Activated T-helper 1 cell treated with anti-CD3 and anti-CD28 coated beads, Interleukin-12 subunit alpha, Interleukin-12 subunit beta, Interleukin-2, Interleukin-4 antibody, amounts not matched to agents 30 ng/mL and 10 ng/mL and 1 ng/mL, durations not matched to agents 14 hours and 24 hours and 36 hours (primary cell): ENCODE measurements around the gene ARHGAP6. TPM values are rescaled to one million over a fixed set of nuclear protein-coding genes. Genes with fewer than 3 reads are reported as not detected.

Source experiments
- DNase-seq: peaks from one replicate; pipeline ENCODE4 v3.0.0; 2021; ENCODE audit warnings: low spot score
- H3K27ac Mint-ChIP-seq: one replicate; pipeline ENCODE4 v1.8.0; 2021; ENCODE audit warnings: mild to moderate bottlenecking, mixed read lengths
- H3K27me3 Mint-ChIP-seq: one replicate; pipeline ENCODE4 v1.8.0; 2022; ENCODE audit warnings: mild to moderate bottlenecking, moderate library complexity, mixed read lengths; ENCODE audit not compliant: insufficient read depth
- H3K36me3 Mint-ChIP-seq: one replicate; pipeline ENCODE4 v1.8.0; 2021; ENCODE audit warnings: low read depth, mixed read lengths
- H3K4me1 Mint-ChIP-seq: one replicate; pipeline ENCODE4 v1.8.0; 2021; ENCODE audit warnings: low read depth, mixed read lengths
- H3K4me3 Mint-ChIP-seq: one replicate; pipeline ENCODE4 v1.8.0; 2021; ENCODE audit warnings: mild to moderate bottlenecking, moderate library complexity, mixed read lengths
- H3K9me3 Mint-ChIP-seq: one replicate; pipeline ENCODE4 v1.8.0; 2021; ENCODE audit warnings: mixed read lengths
- intact Hi-C: fragments of 100-400 bp; cut with micrococcal nuclease; formaldehyde crosslinking; loops from one replicate; pipeline ENCODE4 v1.15.1; 2024
- total RNA-seq: library from RNA; stranded (reverse); gene quantifications from 2 replicates; pipeline ENCODE4 v1.2.3, GENCODE V29; 2022

Gene ARHGAP6
- total RNA-seq, 1 donor from 2014 or later, result not detected

- H3K27me3 Mint-ChIP-seq, result no peaks in the 10 kb centered on the region
- no peak overlapping the region for H3K27ac Mint-ChIP-seq
- H3K4me1 Mint-ChIP-seq, result no peaks in the 10 kb centered on the region
- no peaks in the 10 kb centered on the region for H3K36me3 Mint-ChIP-seq
- intact Hi-C loops, result no loop called here
- no peaks in the 10 kb centered on the region for H3K9me3 Mint-ChIP-seq
- H3K4me3 Mint-ChIP-seq, result no peak overlapping the region
- no peak for DNase-seq
Observed at GRCh38 chrX:11349020-11349419, 316.7 kb downstream of the ARHGAP6 start.

GRCh38 chrX:11347300-11347699 is 318.4 kb downstream of the ARHGAP6 start:
- no peak for DNase-seq
- Mint-ChIP-seq H3K36me3 (no peaks in the 10 kb centered on the region), H3K27ac (no peak overlapping the region), H3K4me1 (no peaks in the 10 kb centered on the region), H3K27me3 (no peaks in the 10 kb centered on the region), H3K4me3 (no peak overlapping the region), H3K9me3 (no peaks in the 10 kb centered on the region)
- intact Hi-C loops, result no loop called here

GRCh38 chrX:11346121-11346682 is 319.5 kb downstream of the ARHGAP6 start:
- Mint-ChIP-seq H3K9me3 (no peaks in the 10 kb centered on the region), H3K27me3 (no peaks in the 10 kb centered on the region), H3K4me1 (no peaks in the 10 kb centered on the region), H3K36me3 (no peaks in the 10 kb centered on the region), H3K27ac (no peak overlapping the region), H3K4me3 (no peak overlapping the region)
- no peak for DNase-seq
- intact Hi-C loops, result no loop called here

- intact Hi-C loops, result no loop called here
- H3K27ac Mint-ChIP-seq, result no peak overlapping the region
- no peak overlapping the region for H3K4me3 Mint-ChIP-seq
Observed at GRCh38 chrX:11342673-11343072, 323.0 kb downstream of the ARHGAP6 start.

GRCh38 chrX:11341274-11342201 is 324.2 kb downstream of the ARHGAP6 start:
- no peaks in the 10 kb centered on the region for H3K36me3 Mint-ChIP-seq
- intact Hi-C loops, result no loop called here
- no peak for DNase-seq
- H3K4me1 Mint-ChIP-seq, result no peaks in the 10 kb centered on the region
- H3K27ac Mint-ChIP-seq, result no peak overlapping the region
- H3K4me3 Mint-ChIP-seq, result no peak overlapping the region
- peaks cover 2% of the 10 kb centered on the region for H3K27me3 Mint-ChIP-seq
- no peaks in the 10 kb centered on the region for H3K9me3 Mint-ChIP-seq

More at GRCh38 chrX:11342673-11343072, 323.0 kb downstream of the ARHGAP6 start:
- Mint-ChIP-seq H3K4me1 (no peaks in the 10 kb centered on the region), H3K36me3 (no peaks in the 10 kb centered on the region), H3K9me3 (no peaks in the 10 kb centered on the region), H3K27me3 (peaks cover 2% of the 10 kb centered on the region)
- DNase-seq, result no peak

- Mint-ChIP-seq H3K9me3 (no peaks in the 10 kb centered on the region), H3K27me3 (peaks cover 2% of the 10 kb centered on the region), H3K4me1 (no peaks in the 10 kb centered on the region), H3K27ac (no peak overlapping the region), H3K36me3 (no peaks in the 10 kb centered on the region), H3K4me3 (no peak overlapping the region)
- DNase-seq, result no peak
- intact Hi-C loops, result no loop called here
Observed at GRCh38 chrX:11337292-11338009, 328.3 kb downstream of the ARHGAP6 start.

GRCh38 chrX:11336201-11336600 is 329.5 kb downstream of the ARHGAP6 start:
- Mint-ChIP-seq H3K9me3 (no peaks in the 10 kb centered on the region), H3K4me1 (no peaks in the 10 kb centered on the region), H3K36me3 (no peaks in the 10 kb centered on the region), H3K4me3 (no peak overlapping the region), H3K27ac (no peak overlapping the region), H3K27me3 (peaks cover 2% of the 10 kb centered on the region)
- intact Hi-C loops, result no loop called here
- DNase-seq, result no peak

GRCh38 chrX:11334165-11334564 is 331.6 kb downstream of the ARHGAP6 start:
- H3K27ac Mint-ChIP-seq, result no peak overlapping the region

GRCh38 chrX:11331788-11332187 is 333.9 kb downstream of the ARHGAP6 start:
- no peak overlapping the region for H3K4me3 Mint-ChIP-seq
- H3K27ac Mint-ChIP-seq, result no peak overlapping the region
- no peaks in the 10 kb centered on the region for H3K4me1 Mint-ChIP-seq
- H3K9me3 Mint-ChIP-seq, result no peaks in the 10 kb centered on the region
- H3K27me3 Mint-ChIP-seq, result no peaks in the 10 kb centered on the region
- H3K36me3 Mint-ChIP-seq, result no peaks in the 10 kb centered on the region
- DNase-seq, result no peak
- intact Hi-C loops, result no loop called here

More at GRCh38 chrX:11334165-11334564, 331.6 kb downstream of the ARHGAP6 start:
- no peaks in the 10 kb centered on the region for H3K36me3 Mint-ChIP-seq
- DNase-seq, result no peak
- H3K9me3 Mint-ChIP-seq, result no peaks in the 10 kb centered on the region
- H3K4me1 Mint-ChIP-seq, result no peaks in the 10 kb centered on the region
- no peak overlapping the region for H3K4me3 Mint-ChIP-seq
- intact Hi-C loops, result no loop called here
- H3K27me3 Mint-ChIP-seq, result no peaks in the 10 kb centered on the region

- Mint-ChIP-seq H3K27me3 (no peaks in the 10 kb centered on the region), H3K9me3 (no peaks in the 10 kb centered on the region), H3K4me1 (no peaks in the 10 kb centered on the region), H3K27ac (no peak overlapping the region), H3K4me3 (no peak overlapping the region), H3K36me3 (no peaks in the 10 kb centered on the region)
- no peak for DNase-seq
- intact Hi-C loops, result no loop called here
Observed at GRCh38 chrX:11329021-11329420, 336.7 kb downstream of the ARHGAP6 start.

- intact Hi-C loops, result no loop called here
- DNase-seq, result no peak
- Mint-ChIP-seq H3K27ac (no peak overlapping the region), H3K4me1 (no peaks in the 10 kb centered on the region), H3K9me3 (no peaks in the 10 kb centered on the region), H3K36me3 (no peaks in the 10 kb centered on the region), H3K27me3 (no peaks in the 10 kb centered on the region), H3K4me3 (no peak overlapping the region)
Observed at GRCh38 chrX:11328134-11328533, 337.6 kb downstream of the ARHGAP6 start.

GRCh38 chrX:11321986-11322385 is 343.7 kb downstream of the ARHGAP6 start:
- intact Hi-C loops, result no loop called here
- Mint-ChIP-seq H3K27me3 (no peaks in the 10 kb centered on the region), H3K4me3 (no peak overlapping the region), H3K27ac (no peak overlapping the region), H3K9me3 (no peaks in the 10 kb centered on the region), H3K4me1 (no peaks in the 10 kb centered on the region), H3K36me3 (no peaks in the 10 kb centered on the region)
- DNase-seq, result no peak
